Mucosa of descending colon (tissue), 3 donors: ENCODE data around the gene KRTAP5-8. TPM values are rescaled to one million over a fixed set of nuclear protein-coding genes. Genes with fewer than 3 reads are reported as not detected.
"Not testable (repeated sequence)": the region's sequence is repeated elsewhere in the genome, so short reads cannot be mapped to it uniquely, and the experiment has no call there.

Experiments used
- ATAC-seq: fragments of 200-7000 bp; cut with Tn5 transposase; one replicate; pipeline ENCODE4 v1.9.1; 2020; ENCODE audit warnings: mild to moderate bottlenecking, moderate library complexity
- DNase-seq, 3 donors: peaks; one replicate each; pipeline ENCODE4 v3.0.0-alpha.2; 2020
- H3K36me3 ChIP-seq: fragments of 200-600 bp; one replicate; pipeline ENCODE4 v1.8.0; 2021; ENCODE audit warnings: low read depth, mild to moderate bottlenecking
- H3K4me1 ChIP-seq: fragments of 200-600 bp; one replicate; pipeline ENCODE4 v1.8.0; 2021; ENCODE audit warnings: low read depth, mild to moderate bottlenecking
- H3K4me3 ChIP-seq: fragments of 200-600 bp; one replicate; pipeline ENCODE4 v1.8.0; 2021; ENCODE audit warnings: mild to moderate bottlenecking
- H3K9me3 ChIP-seq: fragments of 200-600 bp; one replicate; pipeline ENCODE4 v1.8.0; 2021; ENCODE audit warnings: mild to moderate bottlenecking
- CTCF ChIP-seq: fragments of 200-600 bp; IDR thresholded peaks from one replicate; pipeline ENCODE4 v1.8.0; 2022; ENCODE audit warnings: antibody characterized with exemption, mild to moderate bottlenecking
- intact Hi-C, 2 donors: fragments of 100-400 bp; cut with DNase I in 1 of 2; cut with micrococcal nuclease in 1 of 2; formaldehyde crosslinking; loops; one replicate each; pipeline versions ENCODE4 v1.11.0 to v1.11.1; 2022; cut with DNase I, micrococcal nuclease
- total RNA-seq, 3 donors: library from RNA; stranded (reverse); fragmentation: NEBNext Ultra II Directional in 2 of 3; extraction: Animal tissue kit (Norgen Biotek cat#: 25700) in 2 of 3; gene quantifications; one replicate each; pipeline versions ENCODE4 v1.2.1 to v1.2.4, GENCODE V29; 2021 to 2023
- donor health status: DM: no; HTN: no; CAD: no; lungs with moderate emphysema.
- donor health status: DM: no; HTN: no; CAD: no.
- donor health status: DM: no; HTN: yes; CAD: no.

KRTAP5-8 gene
- total RNA-seq, 3 donors from 2014 or later, result 0.35 to 1.1 TPM; not detected in 1

- DNase-seq (no peak), ATAC-seq (no peak)
- H3K4me1 ChIP-seq, result no peaks in the 10 kb centered on the region
- no peaks in the 10 kb centered on the region for H3K9me3 ChIP-seq
- H3K36me3 ChIP-seq, result no peaks in the 10 kb centered on the region
- no peak for TF ChIP-seq CTCF
- intact Hi-C loops, result no loop called here
- H3K4me3 ChIP-seq, result no peak overlapping the region
These were observed 19.0 kb upstream of the KRTAP5-8 start for GRCh38 chr11:71518506-71519471.

- Histone ChIP-seq H3K4me1 (no peaks in the 10 kb centered on the region), H3K36me3 (no peaks in the 10 kb centered on the region), H3K9me3 (no peaks in the 10 kb centered on the region), H3K4me3 (no peak overlapping the region)
- no peak for TF ChIP-seq CTCF
- intact Hi-C loops, result no loop called here
- DNase-seq, result no peak
- no peak for ATAC-seq
These were observed 18.3 kb upstream of the KRTAP5-8 start for GRCh38 chr11:71519546-71519945.

GRCh38 chr11:71525188-71525937, 12.5 kb upstream of the KRTAP5-8 start:
- intact Hi-C loops, result no loop called here
- Histone ChIP-seq H3K36me3 (no peaks in the 10 kb centered on the region), H3K9me3 (no peaks in the 10 kb centered on the region), H3K4me1 (no peaks in the 10 kb centered on the region), H3K4me3 (no peak overlapping the region)
- ATAC-seq (no peak), DNase-seq (no peak)
- no peak for TF ChIP-seq CTCF

- intact Hi-C loops, result no loop called here
- Histone ChIP-seq H3K4me1 (no peaks in the 10 kb centered on the region), H3K36me3 (no peaks in the 10 kb centered on the region), H3K4me3 (no peak overlapping the region), H3K9me3 (no peaks in the 10 kb centered on the region)
- ATAC-seq, result peak; percentile 71
- DNase-seq, result peak in 1 of 3 donors; percentile 5
- TF ChIP-seq CTCF, result no peak
These were observed 11.8 kb upstream of the KRTAP5-8 start for GRCh38 chr11:71525938-71526495.

- H3K36me3 ChIP-seq, H3K4me3 ChIP-seq, DNase-seq, H3K4me1 ChIP-seq, H3K9me3 ChIP-seq, intact Hi-C loops: not testable (repeated sequence)
- ATAC-seq, result peak; percentile 31
These were observed 10.8 kb upstream of the KRTAP5-8 start, which contains the start of gene KRTAP5-7 for GRCh38 chr11:71526796-71527575. Gene KRTAP5-7, plus strand, starts transcription at chr11:71527267. Its CDS starts 34 bp downstream, at chr11:71527301.
